Neutrophil (primary cell): ENCODE data around the gene PTCRA.

Experiments
- H3K27ac ChIP-seq: fragments of 200-600 bp; sonication (generic); 2 replicates; pipeline ENCODE4 v1.5.1; 2016; ENCODE audit warnings: mild to moderate bottlenecking, moderate library complexity
- H3K27me3 ChIP-seq: fragments of 200-600 bp; sonication (generic); 2 replicates; pipeline ENCODE4 v1.6.0; 2016; ENCODE audit warnings: mild to moderate bottlenecking
- H3K36me3 ChIP-seq: fragments of 200-600 bp; sonication (generic); 2 replicates; pipeline ENCODE4 v1.5.1; 2017
- H3K4me1 ChIP-seq, 2 experiments: fragments of 200-600 bp in 1 of 2; sonication (generic) in 1 of 2; 1 replicate in 1 of 2; 2 replicates in 1 of 2; pipeline versions ENCODE4 v1.5.1 to v1.6.1; 2013 to 2016; ENCODE audit warnings: low read depth in 1 of 2, low read length in 1 of 2, mild to moderate bottlenecking in 1 of 2, moderate library complexity in 1 of 2; ENCODE audit not compliant: control insufficient read depth in 1 of 2, insufficient read depth in 1 of 2
- H3K4me3 ChIP-seq, 2 experiments: fragments of 200-600 bp in 1 of 2; sonication (generic) in 1 of 2; 1 replicate in 1 of 2; 2 replicates in 1 of 2; pipeline ENCODE4 v1.5.1; 2013 to 2016; ENCODE audit warnings: low read depth in 1 of 2, low read length in 1 of 2, mild to moderate bottlenecking in 1 of 2, moderate library complexity in 1 of 2
- H3K9me3 ChIP-seq: fragments of 200-600 bp; sonication (generic); 2 replicates; pipeline ENCODE4 v1.5.1; 2016
- TF ChIP-seq, protein P1 (sequence below): fragments of 200-600 bp; sonication (generic); IDR thresholded peaks from 2 replicates; pipeline ENCODE4 v1.5.1; 2016; ENCODE audit warnings: antibody characterized with exemption

Gene PTCRA

DNA sequence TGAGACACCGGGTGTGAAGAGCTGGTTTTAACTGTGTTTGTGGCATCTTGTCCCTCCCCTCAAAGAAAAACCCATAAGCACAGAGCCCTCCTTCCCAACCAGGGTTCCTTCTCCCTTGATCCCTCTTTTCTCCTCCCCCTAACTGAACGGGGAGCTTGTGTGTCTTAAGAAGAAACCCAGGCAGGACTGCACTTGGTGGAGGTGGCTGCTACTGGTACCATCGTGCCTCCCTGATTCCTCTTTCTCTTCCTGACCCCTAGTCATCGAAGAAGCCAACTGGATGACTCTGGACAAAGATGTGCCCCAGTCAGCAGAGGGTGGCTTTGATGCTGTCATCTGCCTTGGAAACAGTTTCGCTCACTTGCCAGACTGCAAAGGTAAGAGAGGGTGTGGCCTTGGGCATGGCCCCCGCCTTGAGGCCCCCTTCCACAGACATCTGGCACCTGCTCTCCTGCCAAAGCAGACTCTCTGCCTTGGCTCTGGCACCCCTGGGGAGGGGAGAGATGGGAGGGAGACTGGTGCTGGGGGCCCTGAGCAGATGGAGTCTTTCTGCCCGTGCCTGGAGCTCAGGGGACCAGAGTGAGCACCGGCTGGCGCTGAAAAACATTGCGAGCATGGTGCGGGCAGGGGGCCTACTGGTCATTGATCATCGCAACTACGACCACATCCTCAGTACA is 46.8 kb downstream of the PTCRA start:
- Histone ChIP-seq H3K4me3 (no peak overlapping the region), H3K36me3 (peaks cover 58% of the 10 kb centered on the region), H3K27me3 (peaks cover 35% of the 10 kb centered on the region), H3K4me1 (peaks cover 14% of the 10 kb centered on the region in 2 experiments), H3K9me3 (no peaks in the 10 kb centered on the region), H3K27ac (no peak overlapping the region)
- TF ChIP-seq, protein P1, sequence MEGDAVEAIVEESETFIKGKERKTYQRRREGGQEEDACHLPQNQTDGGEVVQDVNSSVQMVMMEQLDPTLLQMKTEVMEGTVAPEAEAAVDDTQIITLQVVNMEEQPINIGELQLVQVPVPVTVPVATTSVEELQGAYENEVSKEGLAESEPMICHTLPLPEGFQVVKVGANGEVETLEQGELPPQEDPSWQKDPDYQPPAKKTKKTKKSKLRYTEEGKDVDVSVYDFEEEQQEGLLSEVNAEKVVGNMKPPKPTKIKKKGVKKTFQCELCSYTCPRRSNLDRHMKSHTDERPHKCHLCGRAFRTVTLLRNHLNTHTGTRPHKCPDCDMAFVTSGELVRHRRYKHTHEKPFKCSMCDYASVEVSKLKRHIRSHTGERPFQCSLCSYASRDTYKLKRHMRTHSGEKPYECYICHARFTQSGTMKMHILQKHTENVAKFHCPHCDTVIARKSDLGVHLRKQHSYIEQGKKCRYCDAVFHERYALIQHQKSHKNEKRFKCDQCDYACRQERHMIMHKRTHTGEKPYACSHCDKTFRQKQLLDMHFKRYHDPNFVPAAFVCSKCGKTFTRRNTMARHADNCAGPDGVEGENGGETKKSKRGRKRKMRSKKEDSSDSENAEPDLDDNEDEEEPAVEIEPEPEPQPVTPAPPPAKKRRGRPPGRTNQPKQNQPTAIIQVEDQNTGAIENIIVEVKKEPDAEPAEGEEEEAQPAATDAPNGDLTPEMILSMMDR: no peak

DNA sequence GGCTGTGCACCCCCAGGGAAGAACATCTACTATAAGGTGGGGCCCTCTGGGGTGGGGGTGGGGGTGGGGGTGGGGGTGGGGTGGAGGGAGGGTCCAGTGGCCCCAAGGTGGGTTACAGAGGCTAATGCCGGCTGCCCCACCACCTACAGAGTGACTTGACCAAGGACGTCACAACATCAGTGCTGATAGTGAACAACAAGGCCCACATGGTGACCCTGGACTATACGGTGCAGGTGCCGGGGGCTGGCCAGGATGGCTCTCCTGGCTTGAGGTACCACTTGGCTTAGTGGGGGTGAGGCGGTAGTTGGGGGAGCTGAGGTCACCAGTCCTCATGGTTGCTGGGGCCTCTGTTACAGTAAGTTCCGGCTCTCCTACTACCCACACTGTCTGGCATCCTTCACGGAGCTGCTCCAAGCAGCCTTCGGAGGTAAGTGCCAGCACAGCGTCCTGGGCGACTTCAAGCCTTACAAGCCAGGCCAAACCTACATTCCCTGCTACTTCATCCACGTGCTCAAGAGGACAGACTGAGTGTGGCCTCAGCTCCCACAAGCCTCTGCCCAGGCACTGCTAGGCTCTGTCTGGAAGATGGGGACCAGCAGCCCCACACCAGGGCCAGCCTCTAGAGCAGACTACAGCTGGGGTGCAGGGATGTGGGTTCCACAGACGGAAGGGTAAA is 47.5 kb downstream of the PTCRA start:
- H3K27me3 ChIP-seq: peaks cover 35% of the 10 kb centered on the region
- H3K36me3 ChIP-seq: peaks cover 65% of the 10 kb centered on the region
- TF ChIP-seq, protein P1: no peak
- H3K9me3 ChIP-seq: no peaks in the 10 kb centered on the region
- peaks cover 14% of the 10 kb centered on the region in 2 experiments for H3K4me1 ChIP-seq
- H3K4me3 ChIP-seq: no peak overlapping the region
- H3K27ac ChIP-seq: no peak overlapping the region

DNA sequence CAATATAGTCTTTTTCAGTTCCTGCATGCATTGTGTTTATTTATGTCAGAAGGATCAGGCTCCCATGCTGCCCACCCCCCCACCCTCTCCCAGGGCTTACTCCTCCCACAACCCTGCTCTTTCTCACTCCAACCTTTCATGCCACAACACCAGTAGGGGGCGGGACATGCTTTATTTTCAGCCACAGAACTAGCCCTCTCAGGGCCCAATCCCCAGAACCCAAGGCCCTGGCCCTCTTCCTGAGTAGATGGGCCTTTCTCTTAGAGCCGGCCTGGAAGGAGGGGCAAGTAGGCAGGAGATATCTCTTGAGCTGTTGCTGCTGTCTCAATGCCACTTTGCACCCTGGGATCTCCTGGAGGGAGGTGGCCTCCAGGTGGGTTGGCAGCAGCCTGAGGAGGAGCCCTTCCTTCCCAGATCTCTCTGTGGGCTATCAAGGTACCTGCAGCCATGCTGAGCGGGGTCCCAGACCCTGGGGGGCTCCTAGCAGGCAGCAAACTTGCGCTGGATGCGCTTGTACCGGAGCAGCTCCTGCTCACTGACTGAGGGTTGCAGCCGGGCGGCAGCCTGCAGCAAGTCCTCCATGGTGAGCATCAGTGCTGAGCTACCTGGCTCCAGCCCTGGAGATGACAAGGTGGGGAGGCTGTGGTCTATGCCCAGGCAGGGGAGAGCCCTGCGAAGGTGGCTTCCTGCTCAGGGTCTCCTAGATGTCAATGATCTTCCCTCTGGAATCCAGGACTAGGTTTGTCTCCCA is 48.2 kb downstream of the PTCRA start:
- no peak overlapping the region for H3K27ac ChIP-seq
- H3K4me1 ChIP-seq: peaks cover 14% of the 10 kb centered on the region in 2 experiments
- no peak overlapping the region for H3K4me3 ChIP-seq
- H3K36me3 ChIP-seq: peaks cover 72% of the 10 kb centered on the region
- H3K9me3 ChIP-seq: no peaks in the 10 kb centered on the region
- peaks cover 31% of the 10 kb centered on the region for H3K27me3 ChIP-seq
- TF ChIP-seq, protein P1: no peak

DNA sequence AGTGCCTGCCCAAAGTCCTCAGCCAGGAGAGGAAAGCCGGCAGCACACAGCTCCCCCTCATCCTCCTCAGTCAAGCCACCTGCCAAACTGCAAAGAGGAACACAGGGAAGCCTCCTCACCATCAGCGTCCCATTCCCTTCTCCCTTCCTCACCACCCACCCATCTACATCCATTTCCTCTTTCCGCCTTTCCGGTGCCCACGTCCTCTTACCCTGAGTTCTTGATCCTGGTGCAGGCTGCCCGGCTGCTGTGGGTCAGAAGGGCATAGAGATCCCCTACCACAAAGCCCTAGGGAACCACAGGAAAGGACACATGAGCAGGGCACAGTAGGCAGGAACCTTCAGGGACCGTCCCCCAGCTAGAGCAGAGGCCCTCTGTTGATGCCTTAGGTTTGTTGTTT is 50.7 kb downstream of the PTCRA start:
- H3K27ac ChIP-seq: no peak overlapping the region
- TF ChIP-seq, protein P1: no peak
- peaks cover 88% of the 10 kb centered on the region for H3K36me3 ChIP-seq
- H3K9me3 ChIP-seq: no peaks in the 10 kb centered on the region
- H3K4me3 ChIP-seq: no peak overlapping the region
- peaks cover 6% of the 10 kb centered on the region for H3K27me3 ChIP-seq
- H3K4me1 ChIP-seq: no peaks in the 10 kb centered on the region

DNA sequence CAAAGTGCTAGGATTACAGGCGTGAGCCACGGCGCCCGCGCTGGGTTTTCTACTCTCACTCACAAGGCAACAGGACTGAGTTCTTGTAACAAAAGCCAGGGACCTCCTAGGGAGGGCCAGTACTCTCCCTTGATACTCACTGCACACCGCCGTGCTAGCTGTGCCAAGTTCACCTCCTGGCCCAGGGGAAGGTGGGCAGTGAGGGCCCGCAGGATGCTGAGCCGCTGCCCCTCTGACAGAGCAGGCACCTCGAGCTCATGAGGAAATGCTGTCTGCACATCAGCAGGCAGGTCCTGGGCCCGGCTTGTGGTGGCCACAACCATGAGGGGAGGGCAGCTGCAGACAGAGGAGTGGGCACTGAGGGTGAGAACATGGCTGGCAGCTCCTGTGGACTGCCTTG is 51.4 kb downstream of the PTCRA start:
- peaks cover 81% of the 10 kb centered on the region for H3K36me3 ChIP-seq
- no peaks in the 10 kb centered on the region for H3K4me1 ChIP-seq
- H3K27me3 ChIP-seq: no peaks in the 10 kb centered on the region
- H3K27ac ChIP-seq: no peak overlapping the region
- no peak overlapping the region for H3K4me3 ChIP-seq
- no peaks in the 10 kb centered on the region for H3K9me3 ChIP-seq
- TF ChIP-seq, protein P1: no peak
